Cardiac fibroblast (primary cell): ENCODE data around the gene PIGB.

Experiments
- DNase-seq, 2 donors: peaks; one replicate each; pipeline versions ENCODE4 v3.0.0 to v3.0.0-alpha.2; 2010; ENCODE audit warnings: low read depth in 2 of 2
- H3K4me3 ChIP-seq, 2 donors: replicated peaks in 1 of 2; 1 replicate in 1 of 2; 2 replicates in 1 of 2; pipeline ENCODE4 v1.5.1; 2011; ENCODE audit warnings: low read depth in 2 of 2, low read length in 2 of 2, mild to moderate bottlenecking in 2 of 2, moderate library complexity in 1 of 2
- TF ChIP-seq, protein P1 (sequence below): IDR thresholded peaks from one replicate; pipeline ENCODE4 v1.5.1; 2011; ENCODE audit warnings: low read depth, mild to moderate bottlenecking, low read length, inconsistent platforms

Gene PIGB

DNA sequence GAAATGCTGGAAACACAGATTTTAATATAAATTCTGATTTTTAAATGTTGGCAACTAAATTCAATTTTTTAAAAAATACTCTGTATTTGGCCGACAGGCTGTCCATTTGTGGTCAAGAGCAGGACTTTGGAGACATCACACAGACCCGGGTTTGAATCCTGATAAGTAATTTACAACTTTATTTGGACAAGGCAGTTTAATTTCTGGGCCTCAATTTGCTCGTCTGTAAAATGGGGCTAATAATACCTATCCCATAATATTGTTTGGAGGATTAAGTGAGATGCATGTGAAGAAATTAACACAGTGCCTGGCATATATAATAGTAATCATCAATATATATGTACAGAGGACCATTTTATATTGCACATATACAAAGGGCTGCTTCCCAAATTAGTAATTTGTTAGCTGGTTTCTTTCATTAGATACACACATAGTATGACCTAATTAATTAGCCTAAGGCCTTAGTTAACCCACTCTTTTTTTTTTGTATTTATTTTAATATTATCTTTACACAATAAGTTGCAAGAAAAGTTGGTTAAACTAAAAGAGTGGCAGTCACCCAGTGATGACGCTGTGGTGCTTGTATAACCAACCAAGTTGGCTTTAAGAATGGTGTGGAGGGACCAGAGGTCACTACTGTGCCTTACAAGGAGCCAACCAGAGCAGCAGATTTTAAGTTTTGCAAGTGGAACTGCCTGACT lies 665 bp downstream of the PIGB start:
- DNase-seq = peak; percentile 26 to 41
- peak overlapping the region; percentile 79 to 93 for H3K4me3 ChIP-seq
- TF ChIP-seq, protein P1, sequence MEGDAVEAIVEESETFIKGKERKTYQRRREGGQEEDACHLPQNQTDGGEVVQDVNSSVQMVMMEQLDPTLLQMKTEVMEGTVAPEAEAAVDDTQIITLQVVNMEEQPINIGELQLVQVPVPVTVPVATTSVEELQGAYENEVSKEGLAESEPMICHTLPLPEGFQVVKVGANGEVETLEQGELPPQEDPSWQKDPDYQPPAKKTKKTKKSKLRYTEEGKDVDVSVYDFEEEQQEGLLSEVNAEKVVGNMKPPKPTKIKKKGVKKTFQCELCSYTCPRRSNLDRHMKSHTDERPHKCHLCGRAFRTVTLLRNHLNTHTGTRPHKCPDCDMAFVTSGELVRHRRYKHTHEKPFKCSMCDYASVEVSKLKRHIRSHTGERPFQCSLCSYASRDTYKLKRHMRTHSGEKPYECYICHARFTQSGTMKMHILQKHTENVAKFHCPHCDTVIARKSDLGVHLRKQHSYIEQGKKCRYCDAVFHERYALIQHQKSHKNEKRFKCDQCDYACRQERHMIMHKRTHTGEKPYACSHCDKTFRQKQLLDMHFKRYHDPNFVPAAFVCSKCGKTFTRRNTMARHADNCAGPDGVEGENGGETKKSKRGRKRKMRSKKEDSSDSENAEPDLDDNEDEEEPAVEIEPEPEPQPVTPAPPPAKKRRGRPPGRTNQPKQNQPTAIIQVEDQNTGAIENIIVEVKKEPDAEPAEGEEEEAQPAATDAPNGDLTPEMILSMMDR = no peak

GRCh38 chr15:55320238-55320550 lies 1.2 kb downstream of the PIGB start:
- peak in 1 of 2 donors; percentile 11 for DNase-seq
- H3K4me3 ChIP-seq = peak overlapping the region; percentile 2 to 93

DNA sequence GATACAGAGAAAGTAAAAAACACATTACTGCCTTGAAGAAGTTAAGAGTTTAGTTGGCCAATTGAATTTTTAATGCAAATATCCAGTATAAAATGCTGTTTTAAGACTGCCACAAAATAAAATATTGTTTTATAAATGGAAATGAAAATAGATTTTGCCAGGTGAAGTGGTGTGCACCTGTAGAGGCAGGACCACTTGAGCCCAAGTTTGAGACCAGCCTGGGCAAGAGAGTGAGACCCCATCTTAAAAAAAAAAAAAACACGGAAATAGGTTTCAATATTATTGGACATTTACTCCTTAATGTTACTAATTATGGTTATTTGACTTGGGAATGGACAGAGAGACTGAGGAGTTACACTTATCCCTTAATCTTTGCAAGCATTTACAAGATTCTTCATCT lies 1.9 kb downstream of the PIGB start:
- TF ChIP-seq, protein P1 = no peak
- no peak for DNase-seq
- no peak overlapping the region for H3K4me3 ChIP-seq

More at GRCh38 chr15:55320238-55320550, 1.2 kb downstream of the PIGB start:
- TF ChIP-seq, protein P1 = no peak

GRCh38 chr15:55322467-55322866 lies 3.4 kb downstream of the PIGB start:
- no peak overlapping the region for H3K4me3 ChIP-seq
- no peak for DNase-seq
- TF ChIP-seq, protein P1 = no peak

- DNase-seq = no peak
- TF ChIP-seq, protein P1 = no peak
- no peak overlapping the region for H3K4me3 ChIP-seq
Observed at GRCh38 chr15:55327387-55327786, 8.4 kb downstream of the PIGB start.

DNA sequence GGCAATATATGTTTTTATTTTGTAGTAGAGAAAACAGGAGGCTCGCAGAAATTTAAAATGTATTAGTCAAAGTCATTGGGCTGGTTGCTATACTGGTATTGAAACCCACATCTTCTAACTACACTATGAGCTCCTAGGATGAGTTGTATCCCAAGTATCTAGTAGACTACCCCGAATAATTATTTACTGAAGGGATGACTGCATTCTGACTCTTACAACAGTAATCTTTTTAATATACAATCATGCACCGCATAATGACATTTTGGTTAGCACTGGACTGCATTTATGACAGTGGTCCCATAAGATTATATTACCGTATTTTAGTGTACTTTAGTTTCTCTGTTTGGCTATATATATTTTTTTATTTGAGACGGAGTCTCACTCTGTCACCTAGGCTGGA lies 15.3 kb downstream of the PIGB start:
- DNase-seq = no peak
- TF ChIP-seq, protein P1 = no peak

GRCh38 chr15:55334997-55335396 lies 16.0 kb downstream of the PIGB start:
- H3K4me3 ChIP-seq = no peak overlapping the region
- peak in 1 of 2 donors; percentile 70 for DNase-seq
- TF ChIP-seq, protein P1 = no peak

More for the DNA sequence above, 15.3 kb downstream of the PIGB start:
- H3K4me3 ChIP-seq = no peak overlapping the region
